ENCODE data around the gene PODN. TPM values are rescaled to one million over a fixed set of nuclear protein-coding genes. Genes with fewer than 3 reads are reported as not detected.

Gene PODN
- total RNA-seq, 1 donor from 2014 or later: 4.6 TPM

- H3K27me3 Mint-ChIP-seq (ENCODE audit: low read depth): no peaks in the 10 kb centered on the region
- TF ChIP-seq CTCF (IDR thresholded peaks at IDR 0.05; ENCODE audit: unreplicated experiment): no peak
- H3K4me3 Mint-ChIP-seq: no peak overlapping the region
- DNase-seq (ENCODE audit: low spot score in 2 of 2, unreplicated experiment in 2 of 2): no peak
- peaks cover 37% of the 10 kb centered on the region for H3K4me1 Mint-ChIP-seq
- H3K36me3 Mint-ChIP-seq: peaks cover 6% of the 10 kb centered on the region
- no peaks in the 10 kb centered on the region for H3K9me3 Mint-ChIP-seq
- no peak overlapping the region for H3K27ac Mint-ChIP-seq
Measured at GRCh38 chr1:53046930-53047329, 15.1 kb upstream of the PODN start.

- no peak overlapping the region for H3K4me3 Mint-ChIP-seq
- no peaks in the 10 kb centered on the region for H3K9me3 Mint-ChIP-seq
- no peaks in the 10 kb centered on the region for H3K27me3 Mint-ChIP-seq (ENCODE audit: low read depth)
- H3K27ac Mint-ChIP-seq: no peak overlapping the region
- no peak for TF ChIP-seq CTCF (IDR thresholded peaks at IDR 0.05; ENCODE audit: unreplicated experiment)
- H3K4me1 Mint-ChIP-seq: peaks cover 35% of the 10 kb centered on the region
- no peak for DNase-seq (ENCODE audit: low spot score in 2 of 2, unreplicated experiment in 2 of 2)
- H3K36me3 Mint-ChIP-seq: peaks cover 16% of the 10 kb centered on the region
Measured at GRCh38 chr1:53047737-53048736, 14.0 kb upstream of the PODN start.

- H3K27me3 Mint-ChIP-seq (ENCODE audit: low read depth): no peaks in the 10 kb centered on the region
- H3K27ac Mint-ChIP-seq: no peak overlapping the region
- no peak overlapping the region for H3K4me3 Mint-ChIP-seq
- H3K4me1 Mint-ChIP-seq: peaks cover 29% of the 10 kb centered on the region
- no peak for TF ChIP-seq CTCF (IDR thresholded peaks at IDR 0.05; ENCODE audit: unreplicated experiment)
- H3K36me3 Mint-ChIP-seq: peaks cover 25% of the 10 kb centered on the region
- DNase-seq (ENCODE audit: low spot score in 2 of 2, unreplicated experiment in 2 of 2): no peak
- no peaks in the 10 kb centered on the region for H3K9me3 Mint-ChIP-seq
Measured at GRCh38 chr1:53048960-53049573, 12.9 kb upstream of the PODN start.

- TF ChIP-seq CTCF (IDR thresholded peaks at IDR 0.05; ENCODE audit: unreplicated experiment): no peak
- Mint-ChIP-seq H3K36me3 (peaks cover 27% of the 10 kb centered on the region), H3K4me3 (no peak overlapping the region), H3K27ac (no peak overlapping the region), H3K9me3 (no peaks in the 10 kb centered on the region), H3K27me3 (ENCODE audit: low read depth) (no peaks in the 10 kb centered on the region), H3K4me1 (peaks cover 29% of the 10 kb centered on the region)
- DNase-seq (ENCODE audit: low spot score in 2 of 2, unreplicated experiment in 2 of 2): no peak
Measured at GRCh38 chr1:53049574-53049967, 12.4 kb upstream of the PODN start.

- TF ChIP-seq CTCF (IDR thresholded peaks at IDR 0.05; ENCODE audit: unreplicated experiment): no peak
- no peaks in the 10 kb centered on the region for H3K9me3 Mint-ChIP-seq
- no peaks in the 10 kb centered on the region for H3K27me3 Mint-ChIP-seq (ENCODE audit: low read depth)
- H3K4me1 Mint-ChIP-seq: peaks cover 29% of the 10 kb centered on the region
- H3K27ac Mint-ChIP-seq: no peak overlapping the region
- no peak overlapping the region for H3K4me3 Mint-ChIP-seq
- peaks cover 28% of the 10 kb centered on the region for H3K36me3 Mint-ChIP-seq
- no peak for DNase-seq (ENCODE audit: low spot score in 2 of 2, unreplicated experiment in 2 of 2)
Measured at GRCh38 chr1:53050310-53050709, 11.7 kb upstream of the PODN start.
